Hematopoietic multipotent progenitor cell (in vitro differentiated cells): ENCODE results near the gene HIGD2A. TPM values are rescaled to one million over a fixed set of nuclear protein-coding genes. Genes with fewer than 3 reads are reported as not detected.

Experiments
- DNase-seq, 3 donors: peaks; one replicate each; pipeline ENCODE4 v3.0.0-alpha.2; 2011 to 2015; ENCODE audit warnings: low read depth in 2 of 3, low spot score in 2 of 3
- total RNA-seq: library from RNA; depleted of rRNA; stranded (reverse); fragments of >200 nt; gene quantifications from one replicate; pipeline ENCODE4 v1.2.3, GENCODE V29; 2012

The HIGD2A gene, protein sequence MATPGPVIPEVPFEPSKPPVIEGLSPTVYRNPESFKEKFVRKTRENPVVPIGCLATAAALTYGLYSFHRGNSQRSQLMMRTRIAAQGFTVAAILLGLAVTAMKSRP
- total RNA-seq, result 108 TPM

DNA sequence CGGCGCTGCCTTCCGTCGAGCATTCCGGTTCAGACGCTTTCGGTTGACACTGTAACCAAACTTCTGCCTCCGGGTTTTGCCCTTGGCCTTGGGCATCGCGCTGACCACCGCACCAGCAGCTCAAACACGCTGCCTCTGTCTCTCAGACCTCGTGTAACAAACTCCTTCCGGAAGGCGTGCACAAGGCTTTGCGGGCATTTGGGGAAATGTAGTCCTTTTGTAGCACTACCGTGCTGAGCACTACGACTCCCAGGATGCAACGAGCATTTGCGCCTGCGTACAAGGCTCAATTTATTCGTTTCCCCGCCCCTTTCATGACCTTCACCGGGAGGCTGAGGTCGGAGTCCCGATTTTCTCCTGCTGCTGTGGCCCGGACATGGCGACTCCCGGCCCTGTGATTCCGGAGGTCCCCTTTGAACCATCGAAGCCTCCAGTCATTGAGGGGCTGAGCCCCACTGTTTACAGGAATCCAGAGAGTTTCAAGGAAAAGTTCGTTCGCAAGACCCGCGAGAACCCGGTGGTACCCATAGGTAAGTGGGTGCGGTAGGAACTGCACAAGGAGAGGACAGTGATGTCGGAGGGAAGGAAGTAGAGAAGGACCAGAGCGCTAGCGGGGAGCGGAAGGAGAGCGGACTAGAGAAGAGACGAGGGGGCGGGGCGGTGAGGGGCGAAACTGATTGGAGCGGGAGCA is at the start of gene HIGD2A, which contains the start of gene NOP16:
TSS of gene HIGD2A (plus strand) at position 308 of the 691 bp plus-strand sequence. CDS start at position 377, 69 bp downstream.
TSS of gene NOP16 (minus strand) at position 155 of the 691 bp plus-strand sequence. CDS start at position 96, 59 bp downstream.
- DNase-seq, result peak; percentile 95 to 100 (median 99)

DNA sequence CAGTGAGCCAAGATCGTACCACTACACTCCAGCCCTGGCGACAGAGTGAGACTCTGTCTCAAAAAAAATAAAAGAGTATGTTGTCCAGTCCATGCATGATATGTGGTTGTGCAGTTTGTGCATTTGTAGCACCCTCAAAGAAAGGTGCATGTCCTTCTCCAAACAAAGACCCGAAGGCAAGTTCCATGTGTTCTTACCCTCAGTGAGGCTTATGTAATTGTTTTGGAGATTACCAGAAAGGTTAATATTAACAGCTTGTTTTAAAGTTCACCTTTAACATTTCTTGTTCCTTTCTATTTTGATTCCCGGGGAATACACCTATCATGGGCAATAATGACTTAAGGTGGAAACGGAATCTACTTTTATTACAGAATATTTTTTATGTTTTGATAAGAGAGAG is 49.2 kb upstream of the HIGD2A start:
- no peak for DNase-seq

DNA sequence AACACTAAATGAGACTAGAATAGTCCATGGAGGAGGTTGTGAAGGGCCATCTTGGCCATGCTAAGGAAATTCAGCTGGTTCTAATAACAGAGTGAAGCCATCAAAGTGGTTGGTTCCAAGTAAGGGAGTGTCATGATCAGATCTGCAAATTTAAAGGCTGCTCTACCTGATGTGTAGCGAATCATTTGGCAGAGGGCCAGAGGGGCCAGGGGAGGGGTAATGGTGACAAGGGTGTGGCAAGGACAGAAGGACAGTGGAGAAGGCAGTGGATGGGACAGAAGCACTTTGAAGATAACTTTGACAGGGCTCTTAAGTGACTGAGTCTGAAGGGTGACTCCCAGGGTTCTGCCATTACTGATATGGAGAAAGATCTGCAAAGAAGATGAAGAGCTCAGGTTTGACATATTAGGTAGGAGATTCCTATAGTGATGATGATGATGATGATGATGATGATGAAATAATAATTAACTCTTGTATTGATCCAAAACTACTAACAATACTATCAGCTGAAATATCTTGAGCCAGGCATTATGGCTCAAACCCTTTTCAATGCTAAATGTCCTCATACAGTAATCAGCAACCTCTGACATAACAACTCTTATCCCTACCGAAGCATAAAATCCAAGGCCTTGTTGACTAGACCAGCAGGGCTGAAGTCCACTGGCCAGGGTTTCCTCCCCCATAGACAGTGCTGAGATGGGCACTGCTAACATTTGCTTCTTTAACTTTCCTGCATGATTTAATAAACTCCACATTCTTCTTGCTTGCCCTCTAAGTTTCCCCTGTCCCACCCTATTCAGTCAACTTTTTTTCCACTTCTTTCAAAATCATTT is 47.0 kb upstream of the HIGD2A start:
- no peak for DNase-seq

DNA sequence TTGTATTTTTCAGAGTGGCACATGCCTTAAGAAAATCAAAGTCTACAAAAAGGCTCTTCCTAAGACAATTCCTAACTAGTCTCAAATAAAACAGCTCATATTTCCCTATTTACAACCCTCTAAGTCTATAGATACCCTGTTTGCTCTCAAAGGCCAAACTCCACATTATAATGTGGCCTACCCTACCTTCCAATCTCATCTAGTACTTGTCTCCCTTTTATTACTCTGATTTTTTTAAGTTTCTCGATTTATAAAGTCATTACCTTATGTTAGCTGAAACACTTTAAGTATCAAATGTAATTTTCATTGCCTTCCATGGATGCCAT is 46.4 kb upstream of the HIGD2A start:
- DNase-seq, result no peak

DNA sequence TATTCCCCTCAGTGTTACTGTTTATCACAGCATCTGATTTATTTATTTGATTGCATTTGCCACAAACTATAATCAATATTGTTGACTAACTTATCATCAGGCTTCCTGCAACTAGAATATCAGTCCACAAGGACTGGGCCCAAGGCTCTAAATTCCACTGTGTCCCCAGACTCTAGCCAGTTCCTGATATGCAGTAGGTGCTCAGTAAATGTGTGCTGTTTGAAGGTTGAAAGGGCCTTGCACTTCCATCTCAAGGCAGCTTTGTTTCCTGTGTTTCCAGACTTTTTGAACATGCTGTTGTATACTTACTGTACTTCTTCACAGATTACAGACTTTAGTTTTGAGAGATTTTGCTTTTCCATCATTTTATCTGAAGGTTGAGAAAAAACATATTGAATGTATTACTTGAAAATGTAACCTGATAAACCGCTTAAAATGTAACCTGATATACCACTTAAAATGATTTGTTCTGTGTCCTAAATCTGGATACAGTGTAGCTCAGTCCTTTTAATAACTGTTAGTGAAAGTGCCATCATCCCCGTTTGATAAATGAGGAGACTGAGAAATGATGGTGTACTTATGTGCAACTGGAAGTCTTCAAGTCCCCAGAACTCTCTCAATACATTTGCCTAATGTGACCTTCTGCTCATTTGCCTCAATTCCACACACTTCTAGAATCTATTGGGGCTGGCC is 45.6 kb upstream of the HIGD2A start:
- DNase-seq, result no peak

DNA sequence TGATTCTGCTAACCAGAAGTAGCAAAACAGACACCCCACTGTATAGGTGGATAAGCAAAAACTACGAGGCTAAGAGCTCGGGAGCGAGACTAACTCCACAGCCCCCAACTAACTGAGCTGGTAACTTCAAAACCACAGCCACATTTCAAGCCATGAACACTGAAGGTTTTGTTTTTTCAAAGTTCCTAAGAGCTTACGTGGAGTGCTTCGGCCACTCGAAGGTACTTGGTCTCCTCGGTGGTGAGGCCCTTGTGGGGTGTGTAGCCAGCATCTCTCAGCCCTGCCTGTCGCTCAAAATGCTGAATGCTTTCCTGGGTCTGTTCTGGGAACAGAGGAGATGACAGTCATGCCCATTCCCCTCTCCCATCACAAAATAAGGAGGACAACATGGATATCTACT is 38.1 kb upstream of the HIGD2A start:
- no peak for DNase-seq

DNA sequence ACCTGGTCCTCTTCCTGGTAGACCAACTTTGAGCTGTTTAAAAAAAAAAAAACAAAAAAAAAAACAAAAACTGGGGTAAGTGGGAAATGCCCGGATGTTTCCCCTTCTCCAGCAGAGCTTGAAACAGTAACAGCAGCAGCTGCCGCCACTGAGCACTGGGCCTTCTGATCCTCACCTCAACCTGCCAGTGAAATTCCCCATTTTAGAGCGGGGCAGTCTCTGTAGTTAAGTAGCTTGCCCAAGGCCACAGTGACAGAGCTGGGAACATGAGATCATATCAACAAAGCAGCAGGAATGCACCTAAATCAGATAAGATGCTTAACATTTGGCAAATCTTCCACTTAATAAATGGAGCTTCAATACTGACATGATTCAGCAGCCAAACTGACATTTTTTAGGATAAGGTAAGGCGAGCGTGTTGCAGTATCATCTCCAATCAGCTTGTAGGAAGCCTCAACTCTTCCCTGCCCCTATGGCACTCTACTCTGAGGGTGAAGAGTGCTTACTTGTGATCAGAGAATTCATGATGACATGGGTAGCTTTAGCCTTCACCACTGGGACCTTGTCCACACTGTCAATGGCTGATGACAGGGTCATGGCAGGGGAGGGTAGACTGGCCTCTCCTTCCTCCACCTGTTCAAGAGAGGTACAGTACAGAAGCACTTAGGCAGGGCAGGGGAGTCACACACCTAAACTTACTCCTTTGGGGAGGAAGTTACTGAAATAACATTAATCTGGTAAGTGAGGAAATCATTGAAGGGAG is 36.3 kb upstream of the HIGD2A start:
- DNase-seq, result no peak

DNA sequence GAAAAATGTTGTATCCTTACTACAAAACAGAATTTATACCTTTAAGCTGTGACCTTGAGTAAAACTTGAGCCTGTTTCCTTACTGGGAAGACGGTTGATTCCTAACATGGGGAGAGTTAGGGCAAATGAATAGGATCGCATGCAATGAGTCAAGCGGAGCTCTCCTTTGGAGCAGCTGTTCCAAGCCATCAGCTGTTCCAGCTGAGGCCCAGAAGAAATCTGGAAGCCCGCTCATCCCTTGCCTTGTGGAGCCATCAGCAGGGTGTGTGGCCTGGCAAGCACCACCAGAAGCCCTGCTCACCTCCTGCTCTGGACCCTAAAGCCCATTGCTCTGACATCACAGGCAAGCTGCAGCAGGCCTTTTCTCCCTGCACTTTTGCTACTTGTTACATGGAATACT is 35.0 kb upstream of the HIGD2A start:
- DNase-seq, result no peak

DNA sequence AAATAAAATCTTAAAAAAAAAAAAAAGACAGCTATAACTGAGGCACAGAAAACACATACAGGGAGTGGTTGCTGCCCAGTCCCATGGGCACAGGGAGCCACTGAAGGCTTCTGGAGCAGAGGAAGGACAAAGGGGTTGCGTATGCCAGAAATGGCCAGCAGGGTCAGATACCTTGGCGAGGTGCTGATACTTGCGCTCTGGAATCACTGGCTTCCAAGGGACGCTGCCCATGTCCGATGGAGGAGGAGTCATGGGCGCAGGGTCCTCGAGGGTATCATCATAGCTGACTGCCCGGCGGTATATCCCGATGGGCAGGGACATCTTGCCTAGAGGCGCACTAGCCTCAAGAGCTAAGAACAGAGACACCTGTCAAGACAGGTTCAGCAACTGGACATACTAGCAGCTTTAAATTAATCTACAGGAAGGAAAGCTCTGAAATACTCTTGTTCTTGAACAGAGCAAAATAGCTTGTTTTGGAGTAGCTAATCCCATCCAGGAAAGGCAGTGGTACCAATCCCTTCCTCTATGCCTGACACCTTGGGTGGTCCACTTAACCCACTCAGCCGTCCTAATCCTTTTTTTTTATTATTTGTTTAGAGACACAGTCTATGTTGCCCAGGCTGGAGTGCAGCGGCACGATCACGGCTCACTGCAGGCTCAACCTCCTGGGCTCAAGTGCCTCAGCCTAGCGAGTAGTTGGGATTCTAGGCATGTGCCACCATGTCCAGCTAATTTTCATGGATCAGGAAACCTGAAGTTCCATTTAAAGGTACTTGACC is 33.0 kb upstream of the HIGD2A start:
- no peak for DNase-seq

DNA sequence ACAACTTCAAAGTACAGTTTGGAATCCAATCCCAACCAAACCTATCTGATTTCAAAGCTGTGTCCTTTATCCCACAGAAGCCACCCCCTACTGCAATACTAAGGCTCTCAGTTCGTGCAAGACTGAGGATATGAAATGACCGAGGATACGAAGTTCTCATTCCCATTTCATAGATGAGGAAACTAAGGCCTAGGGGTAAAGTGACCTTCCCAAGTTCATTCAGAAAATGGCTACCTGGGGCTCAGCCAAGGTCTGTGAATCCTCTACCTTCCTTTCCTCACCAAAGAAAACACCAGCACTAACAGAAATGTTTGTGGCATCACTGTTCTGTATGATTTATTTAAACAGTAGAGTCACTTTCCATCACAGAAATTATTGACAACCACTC is 32.4 kb upstream of the HIGD2A start:
- no peak for DNase-seq

DNA sequence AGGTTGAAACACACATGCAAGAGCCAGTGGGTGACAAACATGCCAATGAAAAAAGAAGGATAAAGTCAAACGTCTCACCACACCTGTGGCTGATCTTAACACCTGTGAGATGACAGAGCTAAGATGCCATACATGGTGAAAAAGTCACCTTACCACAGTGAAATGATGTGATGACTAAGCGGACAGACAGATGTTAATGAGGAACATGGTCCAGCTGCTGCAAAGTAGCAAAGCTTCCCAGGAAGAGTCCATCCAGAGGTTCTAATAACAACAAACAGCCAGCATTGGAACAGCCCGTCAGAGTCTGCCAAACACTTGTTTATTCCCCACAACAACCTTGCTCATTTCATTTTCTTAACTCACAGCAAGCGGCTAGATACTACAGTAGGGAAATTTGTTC is 28.9 kb upstream of the HIGD2A start:
- no peak for DNase-seq

DNA sequence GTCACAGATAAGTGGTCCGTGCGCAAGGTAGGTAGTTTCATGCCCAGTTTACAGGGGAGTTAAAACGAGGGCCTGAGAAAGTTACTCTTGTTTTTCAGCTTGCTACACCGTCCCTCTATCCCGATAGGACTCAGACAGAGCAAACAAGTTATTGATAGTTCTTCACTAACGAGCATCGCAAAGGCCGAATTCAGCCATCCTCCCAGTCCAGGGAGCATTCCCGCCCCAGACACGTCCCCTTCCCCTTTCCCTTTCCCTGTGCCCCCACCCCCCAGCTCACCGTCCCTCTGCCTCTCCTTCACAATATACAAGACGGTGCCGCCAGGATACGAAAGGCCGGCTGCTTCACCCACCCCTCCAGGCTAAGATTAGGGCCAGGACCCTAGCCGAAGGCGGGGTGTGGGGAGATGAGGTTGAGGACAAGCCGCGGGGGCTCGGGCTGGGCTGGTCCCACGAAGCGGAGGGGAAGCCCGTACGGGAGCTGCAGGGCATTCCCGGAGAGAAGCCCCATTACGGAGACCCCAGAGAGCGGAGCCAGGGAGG is 27.6 kb upstream of the HIGD2A start:
- DNase-seq, result peak in 1 of 3 donors; percentile 11

DNA sequence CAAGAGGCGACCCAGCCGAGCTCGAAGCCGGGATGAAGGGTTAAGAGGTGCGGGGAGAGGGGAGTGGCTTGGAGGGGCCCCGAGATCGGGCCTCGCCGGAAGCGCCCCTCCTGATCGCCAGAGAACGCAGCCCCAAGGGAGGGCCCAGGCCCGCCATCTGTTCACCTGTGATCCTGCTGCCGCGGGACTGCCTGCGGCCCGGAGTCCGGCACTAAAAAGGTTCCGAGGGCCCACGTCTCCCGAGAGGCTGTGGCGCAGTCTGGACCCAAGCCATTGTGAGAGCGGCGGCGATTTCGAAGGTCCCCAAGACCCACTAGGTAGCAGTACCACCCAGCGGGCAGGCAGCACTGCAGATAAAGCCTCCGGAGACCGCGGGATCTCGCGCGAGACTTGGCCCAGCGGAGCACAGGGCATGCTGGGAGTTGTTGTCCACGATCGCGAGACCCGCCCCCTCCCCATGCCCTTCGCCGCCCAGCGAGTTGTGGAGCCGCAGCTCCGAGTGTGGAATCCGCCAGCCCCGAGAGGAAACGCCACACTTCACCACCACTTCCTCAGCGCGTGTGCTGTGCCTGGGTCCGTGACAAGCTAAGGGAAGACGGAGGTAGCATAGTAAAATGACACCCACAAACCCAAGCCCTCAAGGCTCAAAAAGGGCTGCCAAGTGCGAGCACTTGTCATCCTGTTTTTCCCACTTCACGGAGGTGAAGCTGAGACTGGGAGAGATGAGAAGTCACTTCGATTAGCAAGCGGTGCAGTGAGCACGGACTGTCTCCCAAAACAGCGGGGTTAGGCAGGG is 26.9 kb upstream of the HIGD2A start, which contains the start of gene KIAA1191:
TSS of gene KIAA1191 (minus strand) at position 328 of the 796 bp plus-strand sequence. CDS start 2,256 bp downstream, outside the sequence.
- DNase-seq, result peak; percentile 84 to 95 (median 95)

DNA sequence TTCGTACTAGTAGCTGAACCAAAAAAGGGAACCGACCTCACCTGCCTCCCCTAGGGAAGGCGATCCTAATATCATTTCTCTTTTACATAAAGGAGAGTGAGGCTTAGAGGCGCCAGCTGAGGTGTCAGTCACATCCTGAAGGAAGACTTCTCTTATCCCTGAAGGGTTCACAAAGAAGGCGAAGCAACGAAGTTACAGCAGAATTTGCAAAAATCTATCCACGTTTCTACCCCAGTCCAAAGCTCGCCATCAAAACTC is 26.4 kb upstream of the HIGD2A start:
- DNase-seq, result no peak

DNA sequence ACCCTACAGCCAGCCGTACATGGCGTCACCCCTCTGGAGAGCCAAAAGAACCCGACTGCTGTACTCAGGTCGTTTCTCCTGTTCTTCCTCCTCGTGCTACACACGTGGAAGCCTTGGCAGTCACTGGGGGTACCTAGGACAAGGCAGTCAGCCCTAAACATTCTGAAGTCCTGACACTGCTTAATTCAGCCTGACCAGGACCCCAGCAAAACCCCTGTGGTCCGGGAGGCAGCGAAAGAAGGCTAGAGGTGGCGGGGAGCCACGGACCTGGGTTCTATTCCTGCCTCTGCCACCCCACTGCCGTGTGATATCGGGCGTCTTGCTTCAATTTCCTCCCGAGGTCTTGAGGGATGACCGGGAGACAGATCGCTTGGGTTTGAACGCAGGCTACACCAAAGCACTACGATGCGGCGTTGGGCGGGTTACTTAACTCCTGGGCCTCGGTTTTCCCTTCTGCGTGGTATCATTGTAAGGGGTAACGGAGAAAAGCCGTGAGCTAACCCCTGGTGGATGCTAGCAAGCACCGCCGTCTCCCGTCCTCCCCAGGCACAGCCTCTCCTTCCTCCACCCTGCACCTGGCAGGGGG is 23.7 kb upstream of the HIGD2A start:
- DNase-seq, result no peak

DNA sequence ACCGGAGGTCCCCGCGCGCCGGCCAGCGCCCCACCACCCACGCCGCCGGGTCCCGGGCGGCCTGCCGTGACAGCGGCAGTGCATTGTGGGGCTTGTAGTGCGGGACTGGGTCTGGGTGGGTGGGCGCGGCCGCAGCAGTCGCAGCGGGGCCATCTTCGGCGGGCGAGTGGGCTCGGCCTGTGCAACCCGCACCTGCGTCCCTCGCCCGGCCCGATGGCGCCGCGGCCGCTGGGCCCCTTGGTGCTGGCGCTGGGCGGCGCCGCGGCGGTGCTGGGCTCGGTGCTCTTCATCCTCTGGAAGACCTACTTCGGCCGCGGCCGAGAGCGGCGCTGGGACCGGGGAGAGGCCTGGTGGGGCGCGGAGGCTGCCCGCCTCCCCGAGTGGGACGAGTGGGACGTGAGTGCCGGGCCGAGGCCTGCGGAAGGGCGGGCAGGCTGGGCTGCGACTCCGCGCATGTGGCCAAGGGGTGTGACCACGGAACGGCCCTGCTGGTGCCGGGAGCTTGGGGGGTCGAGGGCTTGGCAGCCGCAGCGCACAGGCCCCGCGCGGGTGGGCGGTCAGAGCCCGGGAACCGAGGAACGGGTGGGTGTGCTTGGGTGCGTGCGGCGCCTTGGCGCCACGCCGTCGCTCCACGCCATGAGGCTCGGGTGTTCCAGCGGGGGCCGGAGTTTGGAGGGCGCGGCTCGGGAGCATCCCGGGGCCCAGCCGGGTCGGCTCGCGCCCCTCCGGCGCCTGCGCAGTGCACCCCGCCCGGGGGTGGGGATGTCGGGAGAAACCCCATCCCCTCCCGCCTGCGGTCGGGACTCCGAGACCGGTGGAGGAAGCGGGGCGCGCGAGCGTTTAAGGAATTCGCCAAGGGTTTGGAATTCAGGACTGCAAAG is 23.0 kb upstream of the HIGD2A start, which contains the start of gene ARL10:
TSS of gene ARL10 (plus strand) at position 137 of the 881 bp plus-strand sequence. CDS start at position 214, 77 bp downstream.
- peak in 2 of 3 donors; percentile 21 to 31 for DNase-seq

DNA sequence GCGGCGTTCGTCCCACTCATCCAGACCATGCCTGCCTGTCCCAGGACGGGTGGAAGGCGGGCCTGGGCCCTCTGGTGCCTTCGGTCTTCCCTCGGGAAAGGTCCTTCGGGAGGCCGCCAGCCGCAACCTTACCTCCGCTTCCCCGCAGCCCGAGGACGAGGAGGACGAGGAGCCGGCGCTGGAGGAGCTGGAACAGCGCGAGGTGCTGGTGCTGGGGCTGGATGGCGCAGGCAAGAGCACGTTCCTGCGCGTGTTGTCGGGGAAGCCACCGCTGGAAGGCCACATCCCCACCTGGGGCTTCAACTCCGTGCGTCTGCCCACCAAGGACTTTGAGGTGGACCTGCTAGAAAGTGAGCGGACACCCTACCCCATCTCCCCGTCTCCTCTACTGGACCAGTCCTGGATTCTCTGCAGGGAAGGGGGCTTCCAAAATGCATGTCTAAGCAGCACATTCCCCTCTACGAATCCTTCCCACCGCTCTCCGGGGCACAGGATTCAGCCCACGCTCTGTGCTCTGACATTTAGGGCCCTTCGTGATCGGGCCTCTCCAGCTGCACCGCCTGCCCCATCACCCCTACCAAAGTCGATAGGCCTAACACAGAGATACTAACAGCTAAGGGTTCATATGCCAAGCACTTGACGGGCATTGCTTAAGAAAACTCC is 22.2 kb upstream of the HIGD2A start:
- DNase-seq, result no peak
